ENCODE measurements around the gene EEPD1.

EEPD1 gene

DNA sequence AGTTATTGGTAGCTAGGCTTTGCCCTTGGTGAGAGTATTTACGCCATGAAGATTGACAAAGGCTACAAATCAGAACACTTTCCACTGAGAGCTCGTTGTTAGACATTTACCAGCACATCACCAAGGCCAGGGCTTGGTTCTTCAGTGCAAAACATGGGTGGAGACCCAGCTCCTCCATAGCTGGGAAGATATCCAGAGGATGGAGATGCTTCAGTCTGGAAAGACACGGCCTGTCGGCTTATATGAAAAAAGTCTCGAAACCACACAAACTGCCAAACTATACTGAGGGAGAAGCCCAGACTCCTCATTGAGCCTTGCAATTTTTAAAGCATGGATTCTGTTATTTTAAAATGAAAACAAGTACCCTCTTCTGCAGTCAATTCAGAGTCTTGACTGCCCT is 153.2 kb downstream of the EEPD1 start:
- Histone ChIP-seq H3K27ac (no peak overlapping the region), H3K9me3 (ENCODE audit: severe bottlenecking) (no peaks in the 10 kb centered on the region), H3K36me3 (no peaks in the 10 kb centered on the region), H3K4me3 (ENCODE audit: low read depth, low read length) (no peak overlapping the region), H3K27me3 (ENCODE audit: insufficient read depth, low read depth, severe bottlenecking) (no peaks in the 10 kb centered on the region)
- DNase-seq: no peak
- TF ChIP-seq, protein P1, sequence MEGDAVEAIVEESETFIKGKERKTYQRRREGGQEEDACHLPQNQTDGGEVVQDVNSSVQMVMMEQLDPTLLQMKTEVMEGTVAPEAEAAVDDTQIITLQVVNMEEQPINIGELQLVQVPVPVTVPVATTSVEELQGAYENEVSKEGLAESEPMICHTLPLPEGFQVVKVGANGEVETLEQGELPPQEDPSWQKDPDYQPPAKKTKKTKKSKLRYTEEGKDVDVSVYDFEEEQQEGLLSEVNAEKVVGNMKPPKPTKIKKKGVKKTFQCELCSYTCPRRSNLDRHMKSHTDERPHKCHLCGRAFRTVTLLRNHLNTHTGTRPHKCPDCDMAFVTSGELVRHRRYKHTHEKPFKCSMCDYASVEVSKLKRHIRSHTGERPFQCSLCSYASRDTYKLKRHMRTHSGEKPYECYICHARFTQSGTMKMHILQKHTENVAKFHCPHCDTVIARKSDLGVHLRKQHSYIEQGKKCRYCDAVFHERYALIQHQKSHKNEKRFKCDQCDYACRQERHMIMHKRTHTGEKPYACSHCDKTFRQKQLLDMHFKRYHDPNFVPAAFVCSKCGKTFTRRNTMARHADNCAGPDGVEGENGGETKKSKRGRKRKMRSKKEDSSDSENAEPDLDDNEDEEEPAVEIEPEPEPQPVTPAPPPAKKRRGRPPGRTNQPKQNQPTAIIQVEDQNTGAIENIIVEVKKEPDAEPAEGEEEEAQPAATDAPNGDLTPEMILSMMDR (IDR thresholded peaks at IDR 0.05; ENCODE audit: low read depth, low read length): no peak

DNA sequence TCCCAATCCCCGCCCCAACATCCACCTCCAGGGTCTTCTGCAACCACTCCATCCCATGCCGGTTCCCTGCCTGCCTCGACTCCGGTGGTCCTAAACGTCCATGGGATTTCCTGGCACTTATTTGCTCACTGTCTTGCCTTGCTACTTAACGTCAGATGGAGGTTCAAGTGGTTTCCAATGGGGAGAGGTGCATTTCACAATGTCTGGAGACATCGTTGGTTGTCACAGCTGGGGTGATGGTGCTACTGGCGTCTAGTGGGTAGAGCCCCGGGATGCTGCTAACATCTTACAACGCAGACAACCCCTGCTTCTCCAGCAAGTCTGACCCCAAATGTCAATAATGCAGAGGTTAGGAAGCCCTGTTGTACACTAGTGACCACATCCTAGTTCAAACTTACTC is 153.7 kb downstream of the EEPD1 start:
- Histone ChIP-seq H3K27ac (no peak overlapping the region), H3K4me3 (ENCODE audit: low read depth, low read length) (no peak overlapping the region), H3K27me3 (ENCODE audit: insufficient read depth, low read depth, severe bottlenecking) (no peaks in the 10 kb centered on the region), H3K9me3 (ENCODE audit: severe bottlenecking) (no peaks in the 10 kb centered on the region), H3K36me3 (no peaks in the 10 kb centered on the region)
- TF ChIP-seq, protein P1 (IDR thresholded peaks at IDR 0.05; ENCODE audit: low read depth, low read length): no peak
- DNase-seq: no peak

DNA sequence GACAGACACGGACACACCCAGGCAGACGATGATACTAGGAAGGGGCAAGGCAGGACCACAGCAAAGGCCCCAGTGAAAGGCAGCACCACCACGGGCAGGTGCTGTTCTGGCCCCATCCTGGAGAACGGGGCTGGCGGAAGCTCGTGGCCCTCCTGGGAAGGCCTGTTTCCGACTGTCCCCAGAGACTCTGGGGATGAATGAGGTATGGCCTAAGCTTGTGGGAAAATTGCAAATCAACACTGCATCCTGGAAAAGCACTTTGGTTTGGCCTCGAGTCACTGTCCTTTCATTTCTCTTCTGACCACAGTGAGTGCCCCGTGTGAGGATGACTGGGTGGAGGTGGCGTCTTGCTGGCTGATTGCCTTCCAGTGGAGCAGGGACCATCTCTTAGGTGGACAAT is 155.0 kb downstream of the EEPD1 start:
- no peak for DNase-seq
- H3K9me3 ChIP-seq (ENCODE audit: severe bottlenecking): no peaks in the 10 kb centered on the region
- no peak overlapping the region for H3K4me3 ChIP-seq (ENCODE audit: low read depth, low read length)
- TF ChIP-seq, protein P1 (IDR thresholded peaks at IDR 0.05; ENCODE audit: low read depth, low read length): no peak
- H3K27me3 ChIP-seq (ENCODE audit: insufficient read depth, low read depth, severe bottlenecking): no peaks in the 10 kb centered on the region
- no peak overlapping the region for H3K27ac ChIP-seq
- no peaks in the 10 kb centered on the region for H3K36me3 ChIP-seq

DNA sequence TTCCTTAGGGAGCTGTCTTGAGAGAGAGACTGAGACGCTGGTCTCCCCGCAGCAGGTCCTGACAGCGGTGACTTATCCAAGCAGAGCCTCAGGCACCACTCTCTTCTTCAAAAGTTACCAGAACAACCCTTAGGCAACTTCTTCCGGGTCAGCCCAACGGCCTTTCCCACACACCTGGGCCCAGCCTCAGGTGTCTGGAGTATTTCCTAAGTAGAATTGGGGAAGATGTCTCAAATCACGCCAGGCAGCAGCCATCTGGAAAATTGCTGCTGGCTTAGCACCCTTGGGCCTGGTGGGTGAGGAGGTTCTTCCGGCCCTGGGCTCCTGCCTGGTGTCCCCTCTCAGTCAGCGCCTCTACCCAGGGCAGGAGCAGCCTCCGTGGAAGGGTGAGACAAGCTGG is 156.2 kb downstream of the EEPD1 start:
- H3K4me3 ChIP-seq (ENCODE audit: low read depth, low read length): no peak overlapping the region
- no peak overlapping the region for H3K27ac ChIP-seq
- TF ChIP-seq, protein P1 (IDR thresholded peaks at IDR 0.05; ENCODE audit: low read depth, low read length): no peak
- no peaks in the 10 kb centered on the region for H3K9me3 ChIP-seq (ENCODE audit: severe bottlenecking)
- H3K36me3 ChIP-seq: no peaks in the 10 kb centered on the region
- DNase-seq: no peak
- H3K27me3 ChIP-seq (ENCODE audit: insufficient read depth, low read depth, severe bottlenecking): no peaks in the 10 kb centered on the region

DNA sequence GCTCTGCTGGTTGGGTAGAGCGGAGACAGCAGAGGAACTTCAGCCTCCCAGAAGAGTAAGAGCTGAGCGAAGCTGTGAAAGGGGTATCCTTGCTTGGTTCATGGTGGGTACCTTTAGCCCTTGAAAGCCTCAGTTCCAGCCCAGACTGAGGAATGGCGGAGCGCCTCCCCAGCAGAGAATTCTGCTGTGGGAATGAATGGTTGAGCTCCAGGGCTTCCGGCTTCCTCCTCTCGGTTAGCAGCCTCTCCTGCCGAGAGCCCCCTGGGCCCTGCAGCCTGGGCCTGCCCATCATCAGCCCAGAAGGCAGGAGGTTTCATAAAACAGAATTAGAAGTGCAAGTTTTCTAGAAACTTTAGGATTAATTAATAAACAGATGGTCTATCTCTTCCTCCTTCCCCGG is 156.7 kb downstream of the EEPD1 start:
- no peaks in the 10 kb centered on the region for H3K9me3 ChIP-seq (ENCODE audit: severe bottlenecking)
- no peak for DNase-seq
- no peaks in the 10 kb centered on the region for H3K27me3 ChIP-seq (ENCODE audit: insufficient read depth, low read depth, severe bottlenecking)
- no peak overlapping the region for H3K27ac ChIP-seq
- TF ChIP-seq, protein P1 (IDR thresholded peaks at IDR 0.05; ENCODE audit: low read depth, low read length): no peak
- no peak overlapping the region for H3K4me3 ChIP-seq (ENCODE audit: low read depth, low read length)
- no peaks in the 10 kb centered on the region for H3K36me3 ChIP-seq

DNA sequence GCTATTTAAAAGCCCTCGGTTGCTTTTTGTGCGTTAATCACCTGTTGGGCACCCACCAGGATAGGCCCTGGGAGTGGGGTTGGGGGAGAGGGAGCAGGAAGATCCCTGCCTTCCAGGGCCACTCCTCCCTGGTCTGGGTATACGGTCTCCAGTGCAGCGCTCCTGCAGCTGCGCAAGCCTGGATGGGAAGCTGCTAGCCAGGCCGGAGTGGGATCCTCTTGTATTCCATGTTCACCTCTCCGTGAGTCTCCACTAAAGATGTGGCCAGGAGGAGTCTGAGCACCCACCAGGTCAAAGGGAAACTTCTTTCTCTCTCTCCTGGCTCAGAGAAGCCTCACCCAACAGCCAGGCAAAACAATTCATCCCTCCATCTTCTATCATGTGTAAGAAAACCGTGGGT is 157.8 kb downstream of the EEPD1 start:
- no peak overlapping the region for H3K27ac ChIP-seq
- H3K36me3 ChIP-seq: no peaks in the 10 kb centered on the region
- no peaks in the 10 kb centered on the region for H3K27me3 ChIP-seq (ENCODE audit: insufficient read depth, low read depth, severe bottlenecking)
- no peak for DNase-seq
- H3K4me3 ChIP-seq (ENCODE audit: low read depth, low read length): no peak overlapping the region
- TF ChIP-seq, protein P1 (IDR thresholded peaks at IDR 0.05; ENCODE audit: low read depth, low read length): no peak
- H3K9me3 ChIP-seq (ENCODE audit: severe bottlenecking): no peaks in the 10 kb centered on the region
